Measurements from ENCODE around the gene ASIP. TPM values are rescaled to one million over a fixed set of nuclear protein-coding genes. Genes with fewer than 3 reads are reported as not detected.

The ASIP gene
- total and polyA plus RNA-seq, 2 of the 13 experiments (the other 11 are each of a cell fraction or from before 2014, with no cell fraction given): not detected

GRCh38 chr20:34302723-34303533 is 61.7 kb downstream of the ASIP start, which contains the start of gene AHCY (continued):
- no peak for TF ChIP-seq ARNT (IDR thresholded peaks at IDR 0.05)
- TF ChIP-seq, protein P1, sequence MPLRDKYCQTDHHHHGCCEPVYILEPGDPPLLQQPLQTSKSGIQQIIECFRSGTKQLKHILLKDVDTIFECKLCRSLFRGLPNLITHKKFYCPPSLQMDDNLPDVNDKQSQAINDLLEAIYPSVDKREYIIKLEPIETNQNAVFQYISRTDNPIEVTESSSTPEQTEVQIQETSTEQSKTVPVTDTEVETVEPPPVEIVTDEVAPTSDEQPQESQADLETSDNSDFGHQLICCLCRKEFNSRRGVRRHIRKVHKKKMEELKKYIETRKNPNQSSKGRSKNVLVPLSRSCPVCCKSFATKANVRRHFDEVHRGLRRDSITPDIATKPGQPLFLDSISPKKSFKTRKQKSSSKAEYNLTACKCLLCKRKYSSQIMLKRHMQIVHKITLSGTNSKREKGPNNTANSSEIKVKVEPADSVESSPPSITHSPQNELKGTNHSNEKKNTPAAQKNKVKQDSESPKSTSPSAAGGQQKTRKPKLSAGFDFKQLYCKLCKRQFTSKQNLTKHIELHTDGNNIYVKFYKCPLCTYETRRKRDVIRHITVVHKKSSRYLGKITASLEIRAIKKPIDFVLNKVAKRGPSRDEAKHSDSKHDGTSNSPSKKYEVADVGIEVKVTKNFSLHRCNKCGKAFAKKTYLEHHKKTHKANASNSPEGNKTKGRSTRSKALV (CRISPR knock-in tag; IDR thresholded peaks at IDR 0.05): peak; percentile 79
- TF ChIP-seq ARNTL (CRISPR knock-in tag; IDR thresholded peaks at IDR 0.05): 0 out of 2 replicates have a peak, but pooled peaks have one; percentile 87
- no peak for TF ChIP-seq SMARCE1 (IDR thresholded peaks at IDR 0.05; ENCODE audit: borderline replicate concordance)
- TF ChIP-seq, protein P2, sequence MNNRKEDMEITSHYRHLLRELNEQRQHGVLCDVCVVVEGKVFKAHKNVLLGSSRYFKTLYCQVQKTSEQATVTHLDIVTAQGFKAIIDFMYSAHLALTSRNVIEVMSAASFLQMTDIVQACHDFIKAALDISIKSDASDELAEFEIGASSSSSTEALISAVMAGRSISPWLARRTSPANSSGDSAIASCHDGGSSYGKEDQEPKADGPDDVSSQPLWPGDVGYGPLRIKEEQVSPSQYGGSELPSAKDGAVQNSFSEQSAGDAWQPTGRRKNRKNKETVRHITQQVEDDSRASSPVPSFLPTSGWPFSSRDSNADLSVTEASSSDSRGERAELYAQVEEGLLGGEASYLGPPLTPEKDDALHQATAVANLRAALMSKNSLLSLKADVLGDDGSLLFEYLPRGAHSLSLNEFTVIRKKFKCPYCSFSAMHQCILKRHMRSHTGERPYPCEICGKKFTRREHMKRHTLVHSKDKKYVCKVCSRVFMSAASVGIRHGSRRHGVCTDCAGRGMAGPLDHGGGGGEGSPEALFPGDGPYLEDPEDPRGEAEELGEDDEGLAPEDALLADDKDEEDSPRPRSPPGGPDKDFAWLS (CRISPR knock-in tag; IDR thresholded peaks at IDR 0.05; ENCODE audit: borderline replicate concordance): no peak
- TF ChIP-seq ZNF33B (CRISPR knock-in tag; IDR thresholded peaks at IDR 0.05): peak; percentile 69
- peak; percentile 28 for TF ChIP-seq SMAD3 (CRISPR knock-in tag; IDR thresholded peaks at IDR 0.05)
- TF ChIP-seq ZNF468 (CRISPR knock-in tag; IDR thresholded peaks at IDR 0.05): peak; percentile 78; the same call in 1 of the 2 replicates
- peak; percentile 77; the same call in 1 of the 2 replicates for TF ChIP-seq SATB2 (CRISPR knock-in tag; IDR thresholded peaks at IDR 0.05)
- TF ChIP-seq ZKSCAN1 (IDR thresholded peaks at IDR 0.05; ENCODE audit: low read length): no peak
- TF ChIP-seq ISL2 (CRISPR knock-in tag; IDR thresholded peaks at IDR 0.05): peak; percentile 81
- peak; percentile 90 for TF ChIP-seq ZBTB7B (CRISPR knock-in tag; IDR thresholded peaks at IDR 0.05)
- peak; percentile 83 for TF ChIP-seq ZNF205 (CRISPR knock-in tag; IDR thresholded peaks at IDR 0.05)
- TF ChIP-seq GABPB1 (CRISPR knock-in tag; IDR thresholded peaks at IDR 0.05): peak; percentile 92
- no peak for TF ChIP-seq GTF3A (CRISPR knock-in tag; conservative IDR thresholded peaks at IDR 0.05)
- TF ChIP-seq CBX1 (IDR thresholded peaks at IDR 0.05; ENCODE audit: low read depth): peak; percentile 8
- peak; percentile 94 for TF ChIP-seq HCFC1 (IDR thresholded peaks at IDR 0.05; ENCODE audit: low read depth, low read length)
- TF ChIP-seq RXRB (CRISPR knock-in tag; IDR thresholded peaks at IDR 0.05; ENCODE audit: borderline replicate concordance): peak; percentile 71; the same call in 1 of the 2 replicates
- TF ChIP-seq, protein P3, sequence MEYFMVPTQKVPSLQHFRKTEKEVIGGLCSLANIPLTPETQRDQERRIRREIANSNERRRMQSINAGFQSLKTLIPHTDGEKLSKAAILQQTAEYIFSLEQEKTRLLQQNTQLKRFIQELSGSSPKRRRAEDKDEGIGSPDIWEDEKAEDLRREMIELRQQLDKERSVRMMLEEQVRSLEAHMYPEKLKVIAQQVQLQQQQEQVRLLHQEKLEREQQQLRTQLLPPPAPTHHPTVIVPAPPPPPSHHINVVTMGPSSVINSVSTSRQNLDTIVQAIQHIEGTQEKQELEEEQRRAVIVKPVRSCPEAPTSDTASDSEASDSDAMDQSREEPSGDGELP (IDR thresholded peaks at IDR 0.05; ENCODE audit: borderline replicate concordance, low read depth): peak; percentile 86
- TF ChIP-seq HNRNPH1 (optimal IDR thresholded peaks at IDR 0.05; ENCODE audit: low read depth, low read length): no peak
- TF ChIP-seq ZNF383 (CRISPR knock-in tag; IDR thresholded peaks at IDR 0.05; ENCODE audit: borderline replicate concordance): peak; percentile 12; the same call in 1 of the 2 replicates
- TF ChIP-seq PHF5A (CRISPR knock-in tag; IDR thresholded peaks at IDR 0.05; ENCODE audit: low read depth, unreplicated experiment): peak; percentile 95
- peak; percentile 95; the same call in 1 of the 2 replicates for TF ChIP-seq ZNF160 (CRISPR knock-in tag; IDR thresholded peaks at IDR 0.05)
- TF ChIP-seq ZMYM4 (CRISPR knock-in tag; IDR thresholded peaks at IDR 0.05): peak; percentile 61; the same call in 1 of the 2 replicates
- peak; percentile 93 for TF ChIP-seq TAF1 (CRISPR knock-in tag; IDR thresholded peaks at IDR 0.05)
- peak; percentile 95 for TF ChIP-seq HES4 (CRISPR knock-in tag; IDR thresholded peaks at IDR 0.05; ENCODE audit: borderline replicate concordance)
- TF ChIP-seq ZNF777 (CRISPR knock-in tag; IDR thresholded peaks at IDR 0.05): peak; percentile 67
- peak; percentile 77; the same call in 1 of the 2 replicates for TF ChIP-seq SMYD3 (CRISPR knock-in tag; IDR thresholded peaks at IDR 0.05)
- no peak; the same call in 1 of the 2 replicates for TF ChIP-seq NFE2L1 (CRISPR knock-in tag; IDR thresholded peaks at IDR 0.05; ENCODE audit: borderline replicate concordance)

Data from HepG2 (cell line).